Cardiac fibroblast (primary cell): ENCODE results near the gene TRIM54.

Experiments
- DNase-seq, 2 donors: peaks; one replicate each; pipeline versions ENCODE4 v3.0.0 to v3.0.0-alpha.2; 2010; ENCODE audit warnings: low read depth in 2 of 2
- H3K4me3 ChIP-seq, 2 donors: replicated peaks in 1 of 2; 1 replicate in 1 of 2; 2 replicates in 1 of 2; pipeline ENCODE4 v1.5.1; 2011; ENCODE audit warnings: low read depth in 2 of 2, low read length in 2 of 2, mild to moderate bottlenecking in 2 of 2, moderate library complexity in 1 of 2
- CTCF ChIP-seq: IDR thresholded peaks from one replicate; pipeline ENCODE4 v1.5.1; 2011; ENCODE audit warnings: low read depth, mild to moderate bottlenecking, low read length, inconsistent platforms

TRIM54 gene

DNA sequence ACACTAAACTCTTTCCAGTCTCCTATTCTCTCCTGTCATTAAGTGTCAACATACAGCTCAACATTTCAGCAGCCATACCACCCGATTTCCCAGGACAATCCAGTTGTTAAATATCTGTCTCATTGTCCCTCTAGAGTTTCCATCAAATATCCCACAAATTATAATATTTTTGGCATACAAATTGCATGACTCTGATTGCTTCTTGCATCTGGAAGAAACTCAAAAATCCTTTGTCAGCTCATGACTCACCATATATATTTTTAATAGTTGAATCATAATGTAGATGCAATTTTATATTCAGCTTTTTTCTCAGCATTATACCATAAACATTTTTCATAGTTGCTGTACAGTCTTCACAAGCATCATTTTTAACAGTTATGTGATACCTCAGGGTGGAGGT lies 26.6 kb upstream of the TRIM54 start:
- peak; percentile 50 to 72 for DNase-seq
- H3K4me3 ChIP-seq: no peak overlapping the region
- no peak for TF ChIP-seq CTCF

GRCh38 chr2:27256855-27257454 lies 25.3 kb upstream of the TRIM54 start:
- no peak for TF ChIP-seq CTCF
- no peak for DNase-seq
- H3K4me3 ChIP-seq: no peak overlapping the region

DNA sequence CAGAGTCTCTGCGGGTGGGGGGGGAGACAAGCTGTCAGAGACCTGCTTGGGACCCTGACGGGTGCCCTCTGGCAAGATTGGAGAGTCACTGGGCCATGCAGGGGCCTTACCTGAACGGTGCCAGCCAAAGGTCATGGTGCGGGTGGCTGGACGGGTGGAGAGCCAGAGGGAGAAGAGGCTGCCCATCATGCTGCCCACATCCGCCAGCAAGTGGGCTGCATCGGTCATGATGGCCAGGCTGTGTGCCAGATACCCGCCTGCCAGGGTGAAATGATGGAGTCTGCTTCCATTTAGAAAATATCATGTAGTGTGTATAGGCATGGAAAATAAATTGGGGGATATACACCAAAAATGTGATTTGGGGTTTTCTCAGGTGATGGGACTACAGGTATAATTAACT lies 24.2 kb upstream of the TRIM54 start:
- TF ChIP-seq CTCF: no peak
- H3K4me3 ChIP-seq: no peak overlapping the region
- DNase-seq: no peak

GRCh38 chr2:27261241-27261925 lies 20.8 kb upstream of the TRIM54 start:
- no peak overlapping the region for H3K4me3 ChIP-seq
- no peak for TF ChIP-seq CTCF
- no peak for DNase-seq

GRCh38 chr2:27261926-27262298 lies 20.3 kb upstream of the TRIM54 start:
- no peak for DNase-seq
- no peak overlapping the region for H3K4me3 ChIP-seq
- TF ChIP-seq CTCF: no peak

DNA sequence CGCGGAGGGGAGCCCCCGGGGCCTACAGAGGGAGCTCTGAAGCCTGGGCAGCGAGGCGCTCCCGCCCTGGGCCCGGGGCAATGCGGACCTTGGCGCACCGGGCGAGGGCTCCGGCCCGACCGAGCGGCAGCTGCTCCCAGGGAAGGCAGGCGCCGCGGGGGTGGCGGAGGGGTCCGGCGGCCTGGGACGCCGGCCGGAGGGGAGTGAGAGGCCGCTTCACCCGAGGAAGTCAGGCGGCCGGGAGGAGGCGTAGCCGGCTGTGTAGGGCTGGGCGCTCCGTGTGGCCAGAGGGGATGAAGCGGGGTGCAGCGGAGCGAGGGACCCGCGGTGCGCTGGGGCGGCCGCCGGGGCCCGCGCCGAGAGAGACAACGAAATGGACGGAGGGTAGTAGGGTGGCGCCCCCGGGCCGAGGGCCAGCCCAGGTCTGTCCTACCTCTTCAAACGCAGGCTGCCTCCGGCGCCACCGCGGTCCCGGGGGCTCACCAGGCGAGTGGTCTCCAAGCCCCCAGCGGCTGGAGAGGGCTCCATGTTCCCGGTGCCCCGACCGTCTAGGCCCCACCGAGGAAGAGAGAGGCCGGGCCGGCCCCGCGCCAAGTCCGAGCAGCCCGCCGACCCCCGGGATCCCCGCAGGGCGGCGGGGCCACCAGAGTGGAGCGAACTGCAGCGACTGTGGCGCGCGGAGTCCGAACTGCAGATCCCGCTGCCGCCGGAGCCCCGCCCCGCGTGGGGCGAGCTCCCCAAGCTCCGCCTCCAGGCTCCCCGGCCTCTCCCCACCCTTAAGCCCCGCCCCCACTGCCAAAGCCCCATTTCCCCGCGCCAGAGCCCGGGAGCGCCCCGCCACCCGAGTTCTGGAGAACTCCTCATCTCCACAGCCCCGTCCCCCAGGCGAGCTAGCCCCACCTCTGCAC lies 19.6 kb upstream of the TRIM54 start, which contains the start of gene SLC30A3:
Gene SLC30A3, minus strand, starts transcription at position 669 of the 908 bp plus-strand sequence. Its CDS starts 141 bp downstream, at position 528.
- peak; percentile 27 to 39 for DNase-seq
- H3K4me3 ChIP-seq: peak within 1 kb of the TSS; percentile 36 to 39
- TF ChIP-seq CTCF: no peak
